IMR-90 (cell line): ENCODE data around the gene KCNT2. TPM values are rescaled to one million over a fixed set of nuclear protein-coding genes. Genes with fewer than 3 reads are reported as not detected.

Experiments used
- ATAC-seq: fragments of 200-7000 bp; cut with Tn5 transposase; 2 replicates; pipeline ENCODE4 v1.9.1; 2020; ENCODE audit warnings: low read depth, mild to moderate bottlenecking, moderate library complexity
- BruUV-seq: library from RNA; stranded (reverse); fragments of 400-500 nt; replicated peaks from 2 replicates; lab custom pipeline; 2021; lab: Mats Ljungman, UMichigan
- CTCF ChIA-PET: fragments of 300-600 bp; formaldehyde crosslinking; extraction: SDS; loops from one replicate; lab custom pipeline; 2021; ENCODE audit warnings: antibody characterized with exemption; lab: Yijun Ruan, JAX
- POLR2A ChIA-PET: fragments of 300-600 bp; sonication (Branson Sonifier 250); formaldehyde crosslinking; loops from one replicate; lab custom pipeline; 2022; ENCODE audit warnings: antibody characterized with exemption; ENCODE audit not compliant: unreplicated experiment; lab: Charles Lee
- DNase-seq: peaks from one replicate; pipeline ENCODE4 v3.0.0; 2013
- H2AFZ ChIP-seq: replicated peaks from 2 replicates; pipeline ENCODE3; 2013; ENCODE audit warnings: low read length, mild to moderate bottlenecking; ENCODE audit not compliant: poor library complexity
- H2AK5ac ChIP-seq: 2 replicates; pipeline ENCODE4 v1.6.1; 2013; ENCODE audit warnings: low read depth, low read length, inconsistent platforms
- H2AK9ac ChIP-seq: replicated peaks from 2 replicates; pipeline ENCODE3; 2013; ENCODE audit warnings: mild to moderate bottlenecking, low read depth, low read length, moderate library complexity; ENCODE audit not compliant: poor library complexity
- H2BK120ac ChIP-seq: 2 replicates; pipeline ENCODE4 v1.6.1; 2013; ENCODE audit warnings: low read depth, low read length, inconsistent platforms
- H2BK15ac ChIP-seq: 3 replicates; pipeline ENCODE4 v1.6.1; 2013; ENCODE audit warnings: low read depth, low read length, inconsistent platforms
- H2BK20ac ChIP-seq: 2 replicates; pipeline ENCODE4 v1.6.1; 2013; ENCODE audit warnings: low read depth, mild to moderate bottlenecking, inconsistent platforms, low read length, moderate library complexity
- H2BK5ac ChIP-seq: 2 replicates; pipeline ENCODE4 v1.6.1; 2013; ENCODE audit warnings: mild to moderate bottlenecking, low read depth, low read length, inconsistent platforms; ENCODE audit not compliant: poor library complexity, severe bottlenecking
- H3K14ac ChIP-seq: replicated peaks from 2 replicates; pipeline ENCODE4 v1.6.1; 2013; ENCODE audit warnings: low read depth, low read length, inconsistent platforms
- H3K18ac ChIP-seq: 2 replicates; pipeline ENCODE4 v1.6.1; 2013; ENCODE audit warnings: low read depth, low read length, control low read depth
- H3K23ac ChIP-seq: 2 replicates; pipeline ENCODE4 v1.6.1; 2013; ENCODE audit warnings: low read depth, low read length, inconsistent platforms
- H3K27ac ChIP-seq: 2 replicates; pipeline ENCODE4 v1.5.1; 2013; ENCODE audit warnings: mild to moderate bottlenecking, control low read depth, low read length; ENCODE audit not compliant: insufficient read depth
- H3K27me3 ChIP-seq: 2 replicates; pipeline ENCODE4 v1.6.1; 2013; ENCODE audit warnings: low read length; ENCODE audit not compliant: control insufficient read depth, insufficient read depth
- H3K36me3 ChIP-seq: 2 replicates; pipeline ENCODE4 v1.6.1; 2013; ENCODE audit warnings: low read length, mixed read lengths; ENCODE audit not compliant: control insufficient read depth, insufficient read depth
- H3K4ac ChIP-seq: 2 replicates; pipeline ENCODE4 v1.6.1; 2013; ENCODE audit warnings: low read depth, low read length, inconsistent platforms
- H3K4me1 ChIP-seq: 2 replicates; pipeline ENCODE4 v1.6.1; 2013; ENCODE audit warnings: low read length, mixed read lengths; ENCODE audit not compliant: control insufficient read depth, insufficient read depth
- H3K4me2 ChIP-seq: 2 replicates; pipeline ENCODE4 v1.6.1; 2013; ENCODE audit warnings: low read depth, mild to moderate bottlenecking, control low read depth, low read length, moderate library complexity
- H3K4me3 ChIP-seq: 2 replicates; pipeline ENCODE4 v1.5.1; 2013; ENCODE audit warnings: low read depth, mild to moderate bottlenecking, control low read depth, low read length, moderate library complexity; ENCODE audit not compliant: insufficient read depth
- H3K56ac ChIP-seq: 2 replicates; pipeline ENCODE4 v1.6.1; 2013; ENCODE audit warnings: low read length, inconsistent platforms; ENCODE audit not compliant: insufficient read depth; ENCODE audit errors: extremely low read depth
- H3K79me1 ChIP-seq, 2 experiments: 2 replicates each; pipeline ENCODE4 v1.6.1; 2013; ENCODE audit warnings: low read length in 2 of 2, inconsistent platforms in 1 of 2, low read depth in 1 of 2
- H3K9ac ChIP-seq: 2 replicates; pipeline ENCODE4 v1.6.1; 2013; ENCODE audit warnings: low read depth, low read length, control low read depth
- H3K9me1 ChIP-seq: 2 replicates; pipeline ENCODE4 v1.6.1; 2013; ENCODE audit warnings: low read length, inconsistent platforms; ENCODE audit not compliant: insufficient read depth
- H3K9me3 ChIP-seq: 2 replicates; pipeline ENCODE4 v1.6.1; 2013; ENCODE audit warnings: low read length; ENCODE audit not compliant: control insufficient read depth, insufficient read depth
- H4K20me1 ChIP-seq: 2 replicates; pipeline ENCODE4 v1.6.1; 2013; ENCODE audit warnings: low read length, inconsistent platforms; ENCODE audit not compliant: insufficient read depth
- H4K5ac ChIP-seq: 2 replicates; pipeline ENCODE4 v1.6.1; 2013; ENCODE audit warnings: mild to moderate bottlenecking, low read depth, low read length, control low read depth
- H4K8ac ChIP-seq, 2 experiments: 2 replicates each; pipeline ENCODE4 v1.6.1; 2013; ENCODE audit warnings: low read depth in 2 of 2, low read length in 2 of 2, control low read depth in 1 of 2, inconsistent platforms in 1 of 2
- H4K91ac ChIP-seq: 2 replicates; pipeline ENCODE4 v1.6.1; 2013; ENCODE audit warnings: low read depth, low read length, inconsistent platforms; ENCODE audit not compliant: insufficient read depth
- MAFK ChIP-seq: IDR thresholded peaks from 2 replicates; pipeline ENCODE4 v1.6.1; 2012; ENCODE audit warnings: low read depth, low read length, improper control_type of control experiment
- MAZ ChIP-seq: IDR thresholded peaks from 2 replicates; pipeline ENCODE4 v1.6.1; 2012; ENCODE audit warnings: low read depth, mild to moderate bottlenecking, low read length, improper control_type of control experiment, moderate library complexity, borderline replicate concordance
- RFX5 ChIP-seq: IDR thresholded peaks from 2 replicates; pipeline ENCODE4 v1.8.0; 2012; ENCODE audit warnings: low read depth, mild to moderate bottlenecking, low read length, moderate library complexity
- WGBS, 2 experiments: methylation state at CpG; one replicate each; pipeline versions ENCODE4 v1.1.5 to v1.1.7; 2013; ENCODE audit warnings: missing lambda C conversion rate in 2 of 2; ENCODE audit not compliant: insufficient read length in 1 of 2; ENCODE audit errors: extremely low coverage in 2 of 2; 5-methylcytosine and 5-hydroxymethylcytosine counted together
- dilution Hi-C: fragments of 300-500 bp; cut with HindIII; formaldehyde crosslinking; loops from one replicate; pipeline ENCODE4 v1.14.3; 2018; ENCODE audit warnings: low sequenced_read_pairs; ENCODE audit not compliant: unreplicated experiment
- in situ Hi-C: fragments of 300-500 bp; cut with MboI; formaldehyde crosslinking; loops from 3 replicates; pipeline ENCODE4 v1.14.3; 2019; ENCODE audit warnings: low sequenced_read_pairs, inconsistent platforms, mixed read lengths
- intact Hi-C: fragments of 100-400 bp; cut with micrococcal nuclease; formaldehyde crosslinking; loops from 2 replicates; pipeline ENCODE4 v1.10.0; 2022
- polyA plus RNA-seq, 3 experiments: library from polyadenylated mRNA; depleted of rRNA; stranded (reverse); fragments of >200 nt; gene quantifications; 2 replicates each; pipeline ENCODE4 v1.2.3, GENCODE V29; 2012; ENCODE audit warnings: low replicate concordance in 1 of 3
- total RNA-seq: library from RNA; depleted of rRNA; stranded (reverse); fragments of >200 nt; gene quantifications from 2 replicates; pipeline ENCODE4 v1.2.3, GENCODE V29; 2012

Gene KCNT2
- total and polyA plus RNA-seq, 2 of the 4 experiments (the other 2 are of a cell fraction) = 0.22 to 0.72 TPM

- H3K4me3 ChIP-seq = no peak overlapping the region
- H3K4me1 ChIP-seq = no peaks in the 10 kb centered on the region
- no peak overlapping the region for H3K9ac ChIP-seq
- no CpG with 5 or more reads among the region's 4 CpGs for whole genome bisulfite sequencing, 2 experiments
- DNase-seq (no peak), ATAC-seq (no peak)
- in situ Hi-C loops (no loop called here), dilution Hi-C loops (no loop called here), intact Hi-C loops (no loop called here)
- BruUV-seq = no TSS peak
- no peak overlapping the region for H4K5ac ChIP-seq
- H3K4ac ChIP-seq = no peak overlapping the region
- no peak overlapping the region for H2AFZ ChIP-seq
- no peaks in the 10 kb centered on the region for H3K36me3 ChIP-seq
- CTCF ChIA-PET = no interaction called here
- POLR2A ChIA-PET = no interaction called here
- H3K14ac ChIP-seq = no peak overlapping the region
- H2BK15ac ChIP-seq = no peak overlapping the region
- H2BK120ac ChIP-seq = no peak overlapping the region
- TF ChIP-seq MAFK = peak; percentile 84
- no peak for TF ChIP-seq MAZ
- TF ChIP-seq RFX5 = no peak
- H3K27me3 ChIP-seq = no peaks in the 10 kb centered on the region
- H3K27ac ChIP-seq = no peak overlapping the region
- H4K8ac ChIP-seq = no peak overlapping the region
- H2AK5ac ChIP-seq = no peak overlapping the region
- no peaks in the 10 kb centered on the region for H3K9me1 ChIP-seq
- no peak overlapping the region for H2BK5ac ChIP-seq
- no peak overlapping the region for H2AK9ac ChIP-seq
- no peaks in the 10 kb centered on the region for H4K20me1 ChIP-seq
- H3K4me2 ChIP-seq = no peak overlapping the region
- no peak overlapping the region for H4K91ac ChIP-seq
- no peak overlapping the region for H2BK20ac ChIP-seq
- H3K23ac ChIP-seq = no peak overlapping the region
- no peaks in the 10 kb centered on the region for H3K79me1 ChIP-seq
- no peak overlapping the region for H3K18ac ChIP-seq
- H3K56ac ChIP-seq = no peak overlapping the region
- no peaks in the 10 kb centered on the region; the same call in 1 of the 2 replicates for H3K9me3 ChIP-seq
These were observed 69.8 kb downstream of the KCNT2 start for GRCh38 chr1:196538473-196538872.
